ENCODE results near the gene CEP120.

Gene CEP120

GRCh38 chr5:123297866-123298265 is 125.3 kb downstream of the CEP120 start:
- no peak for DNase-seq

- no peak for DNase-seq
Measured at GRCh38 chr5:123297198-123297831, 125.9 kb downstream of the CEP120 start.
